B cell (primary cell): ENCODE data around the gene TTYH3. TPM values are rescaled to one million over a fixed set of nuclear protein-coding genes. Genes with fewer than 3 reads are reported as not detected.

Experiments used
- ATAC-seq: fragments of 200-7000 bp; cut with Tn5 transposase; one replicate; pipeline ENCODE4 v1.10.0; 2021; ENCODE audit warnings: low read depth, mild to moderate bottlenecking, moderate number of reproducible peaks, moderate library complexity
- CTCF ChIA-PET: fragments of 350-600 bp; sonication (Branson Sonifier 250); formaldehyde crosslinking; loops from one replicate; lab custom pipeline; 2021; ENCODE audit warnings: antibody characterized with exemption, inconsistent platforms; lab: Charles Lee
- POLR2A ChIA-PET: fragments of 350-600 bp; sonication (Branson Sonifier 250); formaldehyde crosslinking; loops from one replicate; lab custom pipeline; 2021; ENCODE audit warnings: antibody characterized with exemption; lab: Charles Lee
- DNase-seq: peaks from one replicate; pipeline ENCODE4 v3.0.0; 2013
- H2AFZ ChIP-seq: 2 replicates; pipeline ENCODE4 v1.6.1; 2012; ENCODE audit warnings: mild to moderate bottlenecking, low read depth, low read length; ENCODE audit not compliant: insufficient read depth, poor library complexity, severe bottlenecking
- H3K27ac ChIP-seq, 2 donors: 1 replicate in 1 of 2; 2 replicates in 1 of 2; pipeline ENCODE4 v1.5.1; 2012 to 2013; ENCODE audit warnings: low read length in 2 of 2, mild to moderate bottlenecking in 2 of 2, moderate library complexity in 1 of 2
- H3K27me3 ChIP-seq, 4 experiments: fragments of 200-600 bp in 1 of 4; sonication (generic) in 1 of 4; replicated peaks in 1 of 4; 1 replicate in 2 of 4; 2 replicates in 2 of 4; pipeline versions ENCODE4 v1.6.1 to v1.7.0; 2013 to 2016; ENCODE audit warnings: low read length in 3 of 4, mild to moderate bottlenecking in 2 of 4, mixed read lengths in 1 of 4, moderate library complexity in 1 of 4; ENCODE audit not compliant: insufficient read depth in 4 of 4, control insufficient read depth in 3 of 4; ENCODE audit errors: control extremely low read depth in 1 of 4
- H3K36me3 ChIP-seq, 2 experiments: replicated peaks in 1 of 2; 1 replicate in 1 of 2; 2 replicates in 1 of 2; pipeline versions ENCODE4 v1.6.1 to v1.7.1; 2013; ENCODE audit warnings: low read length in 1 of 2; ENCODE audit not compliant: insufficient read depth in 2 of 2, control insufficient read depth in 1 of 2; ENCODE audit errors: control extremely low read depth in 1 of 2, extremely low read depth in 1 of 2
- H3K4me1 ChIP-seq, 2 donors: fragments of 200-600 bp in 1 of 2; sonication (generic) in 1 of 2; 1 replicate in 1 of 2; 2 replicates in 1 of 2; pipeline versions ENCODE4 v1.5.1 to v1.6.1; 2013 to 2017; ENCODE audit warnings: low read length in 2 of 2; ENCODE audit not compliant: control insufficient read depth in 2 of 2, insufficient read depth in 2 of 2
- H3K4me2 ChIP-seq: replicated peaks from 2 replicates; pipeline ENCODE3; 2012; ENCODE audit warnings: mild to moderate bottlenecking, low read depth, low read length; ENCODE audit not compliant: poor library complexity, severe bottlenecking
- H3K4me3 ChIP-seq, 5 experiments: fragments of 200-600 bp in 1 of 5; sonication (generic) in 1 of 5; 1 replicate in 3 of 5; 2 replicates in 2 of 5; pipeline versions ENCODE4 v1.5.1 to v1.7.0; 2011 to 2016; ENCODE audit warnings: low read length in 4 of 5, mild to moderate bottlenecking in 4 of 5, low read depth in 2 of 5, control low read depth in 1 of 5, moderate library complexity in 1 of 5; ENCODE audit not compliant: insufficient read depth in 1 of 5; ENCODE audit errors: control extremely low read depth in 1 of 5, extremely low read depth in 1 of 5
- H3K79me2 ChIP-seq: fragments of 200-600 bp; sonication (generic); one replicate; pipeline ENCODE4 v1.6.0; 2016; ENCODE audit warnings: low read length; ENCODE audit not compliant: control insufficient read depth, insufficient read depth
- H3K9ac ChIP-seq: fragments of 200-600 bp; sonication (generic); 2 replicates; pipeline ENCODE4 v1.6.1; 2017; ENCODE audit warnings: mild to moderate bottlenecking, low read length, moderate library complexity
- H3K9me3 ChIP-seq, 3 donors: one replicate each; pipeline versions ENCODE4 v1.6.1 to v1.7.1; 2013; ENCODE audit warnings: low read length in 2 of 3; ENCODE audit not compliant: control insufficient read depth in 2 of 3, insufficient read depth in 1 of 3; ENCODE audit errors: control extremely low read depth in 1 of 3
- H4K20me1 ChIP-seq: 2 replicates; pipeline ENCODE4 v1.6.0; 2012; ENCODE audit warnings: mild to moderate bottlenecking, low read length; ENCODE audit not compliant: insufficient read depth, control insufficient read depth, poor library complexity, severe bottlenecking
- H3K27ac Mint-ChIP-seq: one replicate; pipeline ENCODE4 v1.8.0; 2021; ENCODE audit warnings: mixed read lengths
- H3K27me3 Mint-ChIP-seq: one replicate; pipeline ENCODE4 v1.8.0; 2021; ENCODE audit warnings: mixed read lengths
- H3K4me1 Mint-ChIP-seq: one replicate; pipeline ENCODE4 v1.8.0; 2021; ENCODE audit warnings: mixed read lengths
- H3K4me3 Mint-ChIP-seq: one replicate; pipeline ENCODE4 v1.8.0; 2021; ENCODE audit warnings: mixed read lengths
- H3K9me3 Mint-ChIP-seq: one replicate; pipeline ENCODE4 v1.8.0; 2022; ENCODE audit warnings: mixed read lengths; ENCODE audit not compliant: insufficient read depth
- EZH2 ChIP-seq: IDR thresholded peaks from 2 replicates; pipeline ENCODE4 v1.6.1; 2012; ENCODE audit warnings: borderline replicate concordance, low read depth, mild to moderate bottlenecking, moderate library complexity, low read length; ENCODE audit not compliant: insufficient read depth, poor library complexity, severe bottlenecking
- WGBS: methylation state at CpG from one replicate; pipeline ENCODE4 v1.1.5; 2013; ENCODE audit warnings: missing lambda C conversion rate; ENCODE audit not compliant: insufficient coverage; 5-methylcytosine and 5-hydroxymethylcytosine counted together
- intact Hi-C: fragments of 100-400 bp; cut with micrococcal nuclease; formaldehyde crosslinking; loops from one replicate; pipeline ENCODE4 v1.10.0; 2022
- polyA plus RNA-seq: library from polyadenylated mRNA; depleted of rRNA; stranded (reverse); fragments of >200 nt; gene quantifications from 2 replicates; pipeline ENCODE4 v1.2.3, GENCODE V29; 2012
- total RNA-seq, 2 donors: library from RNA; stranded (reverse); fragments of 120-200 nt in 1 of 2; gene quantifications; 1 replicate in 1 of 2; 2 replicates in 1 of 2; pipeline versions ENCODE4 v1.2.3 to v1.2.4, GENCODE V29; 2013 to 2022
- TF ChIP-seq, protein P1 (sequence below): fragments of 200-600 bp; IDR thresholded peaks from one replicate; pipeline ENCODE4 v1.8.0; 2022; ENCODE audit warnings: antibody characterized with exemption, mild to moderate bottlenecking

The TTYH3 gene
- total and polyA plus RNA-seq, 2 donors (not counting 1 experiment from before 2014, with no cell fraction given) = 8.4 to 48.6 TPM

- Histone ChIP-seq H3K4me2 (no peak overlapping the region), H2AFZ (no peak overlapping the region), H3K4me1 (no peaks in the 10 kb centered on the region), H3K27me3 (no peaks in the 10 kb centered on the region), H4K20me1 (no peaks in the 10 kb centered on the region), H3K79me2 (peaks cover 4% of the 10 kb centered on the region), H3K36me3 (peaks cover 0 to 13% of the 10 kb centered on the region in 2 experiments), H3K9ac (no peak overlapping the region), H3K27ac (no peak overlapping the region), H3K4me3 (no peak overlapping the region), H3K9me3 (no peaks in the 10 kb centered on the region)
- TF ChIP-seq, protein P1, sequence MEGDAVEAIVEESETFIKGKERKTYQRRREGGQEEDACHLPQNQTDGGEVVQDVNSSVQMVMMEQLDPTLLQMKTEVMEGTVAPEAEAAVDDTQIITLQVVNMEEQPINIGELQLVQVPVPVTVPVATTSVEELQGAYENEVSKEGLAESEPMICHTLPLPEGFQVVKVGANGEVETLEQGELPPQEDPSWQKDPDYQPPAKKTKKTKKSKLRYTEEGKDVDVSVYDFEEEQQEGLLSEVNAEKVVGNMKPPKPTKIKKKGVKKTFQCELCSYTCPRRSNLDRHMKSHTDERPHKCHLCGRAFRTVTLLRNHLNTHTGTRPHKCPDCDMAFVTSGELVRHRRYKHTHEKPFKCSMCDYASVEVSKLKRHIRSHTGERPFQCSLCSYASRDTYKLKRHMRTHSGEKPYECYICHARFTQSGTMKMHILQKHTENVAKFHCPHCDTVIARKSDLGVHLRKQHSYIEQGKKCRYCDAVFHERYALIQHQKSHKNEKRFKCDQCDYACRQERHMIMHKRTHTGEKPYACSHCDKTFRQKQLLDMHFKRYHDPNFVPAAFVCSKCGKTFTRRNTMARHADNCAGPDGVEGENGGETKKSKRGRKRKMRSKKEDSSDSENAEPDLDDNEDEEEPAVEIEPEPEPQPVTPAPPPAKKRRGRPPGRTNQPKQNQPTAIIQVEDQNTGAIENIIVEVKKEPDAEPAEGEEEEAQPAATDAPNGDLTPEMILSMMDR = no peak
- no peak for TF ChIP-seq EZH2
- ATAC-seq = no peak
- Mint-ChIP-seq H3K27me3 (no peaks in the 10 kb centered on the region), H3K4me1 (no peaks in the 10 kb centered on the region), H3K9me3 (no peaks in the 10 kb centered on the region), H3K4me3 (no peak overlapping the region), H3K27ac (no peak overlapping the region)
- CTCF ChIA-PET = interaction anchor here (1.5 kb wide), 1 partner anchor 52 kb away, joined by 3 read pairs; no protein-coding TSS in a partner anchor
- intact Hi-C loops = no loop called here
- POLR2A ChIA-PET = no interaction called here
- DNase-seq = no peak
- WGBS = 100% methylated on average over 2 of the region's 2 CpGs
These were observed 25.4 kb downstream of the TTYH3 start for GRCh38 chr7:2657208-2657607.

GRCh38 chr7:2657920-2658671 is 26.3 kb downstream of the TTYH3 start:
- no peaks in the 10 kb centered on the region for H3K4me1 Mint-ChIP-seq
- intact Hi-C loops = no loop called here
- CTCF ChIA-PET = interaction anchor here (1.4 to 1.7 kb wide), 3 partner anchors 91 to 208 kb away, joined by 3 to 4 read pairs (median 4); no protein-coding TSS in a partner anchor

More at GRCh38 chr7:2657920-2658671, 26.3 kb downstream of the TTYH3 start:
- no peak overlapping the region for H3K4me2 ChIP-seq
- peaks cover 0 to 15% of the 10 kb centered on the region in 2 experiments for H3K36me3 ChIP-seq
- H4K20me1 ChIP-seq = no peaks in the 10 kb centered on the region
- no peaks in the 10 kb centered on the region for H3K9me3 ChIP-seq
- Mint-ChIP-seq H3K4me3 (no peak overlapping the region), H3K27ac (no peak overlapping the region), H3K27me3 (no peaks in the 10 kb centered on the region), H3K9me3 (no peaks in the 10 kb centered on the region)
- POLR2A ChIA-PET = no interaction called here
- no peak overlapping the region for H3K27ac ChIP-seq
- H3K4me1 ChIP-seq = no peaks in the 10 kb centered on the region
- H3K9ac ChIP-seq = no peak overlapping the region
- WGBS = 97% methylated on average over 33 of the region's 33 CpGs
- H3K27me3 ChIP-seq = no peaks in the 10 kb centered on the region
- no peak overlapping the region for H2AFZ ChIP-seq
- no peak overlapping the region for H3K4me3 ChIP-seq
- DNase-seq (no peak), ATAC-seq (no peak)
- no peak for TF ChIP-seq EZH2
- TF ChIP-seq, protein P1 = no peak
- peaks cover 4% of the 10 kb centered on the region for H3K79me2 ChIP-seq
